Measurements from ENCODE around the gene IGLL1.

Gene IGLL1

GRCh38 chr22:23531966-23532705 is 48.0 kb downstream of the IGLL1 start:
- in situ Hi-C loops (cut with HindIII; ENCODE audit: low pct_unique_long_range_greater_than_20kb, low sequenced_read_pairs) = no loop called here
- TF ChIP-seq JUND (IDR thresholded peaks at IDR 0.05; ENCODE audit: low read depth) = no peak
- DNase-seq (ENCODE audit: low read depth in 1 of 2, low spot score in 1 of 2) = no peak

GRCh38 chr22:23531283-23531956 is 48.7 kb downstream of the IGLL1 start:
- no peak for TF ChIP-seq JUND (IDR thresholded peaks at IDR 0.05; ENCODE audit: low read depth)
- in situ Hi-C loops (cut with HindIII; ENCODE audit: low pct_unique_long_range_greater_than_20kb, low sequenced_read_pairs) = no loop called here
- no peak for DNase-seq (ENCODE audit: low read depth in 1 of 2, low spot score in 1 of 2)

- in situ Hi-C loops (cut with HindIII; ENCODE audit: low pct_unique_long_range_greater_than_20kb, low sequenced_read_pairs) = no loop called here
- no peak for DNase-seq (ENCODE audit: low read depth in 1 of 2, low spot score in 1 of 2)
- no peak for TF ChIP-seq JUND (IDR thresholded peaks at IDR 0.05; ENCODE audit: low read depth)
Observed at GRCh38 chr22:23530766-23531282, 49.3 kb downstream of the IGLL1 start.

GRCh38 chr22:23530106-23530505 is 50.0 kb downstream of the IGLL1 start:
- DNase-seq (ENCODE audit: low read depth in 1 of 2, low spot score in 1 of 2) = no peak
- no peak for TF ChIP-seq JUND (IDR thresholded peaks at IDR 0.05; ENCODE audit: low read depth)
- in situ Hi-C loops (cut with HindIII; ENCODE audit: low pct_unique_long_range_greater_than_20kb, low sequenced_read_pairs) = no loop called here

GRCh38 chr22:23529166-23530103 is 50.7 kb downstream of the IGLL1 start:
- in situ Hi-C loops (cut with HindIII; ENCODE audit: low pct_unique_long_range_greater_than_20kb, low sequenced_read_pairs) = no loop called here
- DNase-seq (ENCODE audit: low read depth in 1 of 2, low spot score in 1 of 2) = no peak
- no peak for TF ChIP-seq JUND (IDR thresholded peaks at IDR 0.05; ENCODE audit: low read depth)

GRCh38 chr22:23527971-23528740 is 51.9 kb downstream of the IGLL1 start:
- DNase-seq (ENCODE audit: low read depth in 1 of 2, low spot score in 1 of 2) = no peak
- no peak for TF ChIP-seq JUND (IDR thresholded peaks at IDR 0.05; ENCODE audit: low read depth)
- in situ Hi-C loops (cut with HindIII; ENCODE audit: low pct_unique_long_range_greater_than_20kb, low sequenced_read_pairs) = no loop called here

GRCh38 chr22:23526596-23527316 is 53.3 kb downstream of the IGLL1 start:
- in situ Hi-C loops (cut with HindIII; ENCODE audit: low pct_unique_long_range_greater_than_20kb, low sequenced_read_pairs) = no loop called here
- DNase-seq (ENCODE audit: low read depth in 1 of 2, low spot score in 1 of 2) = no peak
- no peak for TF ChIP-seq JUND (IDR thresholded peaks at IDR 0.05; ENCODE audit: low read depth)

- in situ Hi-C loops (cut with HindIII; ENCODE audit: low pct_unique_long_range_greater_than_20kb, low sequenced_read_pairs) = no loop called here
- no peak for TF ChIP-seq JUND (IDR thresholded peaks at IDR 0.05; ENCODE audit: low read depth)
- DNase-seq (ENCODE audit: low read depth in 1 of 2, low spot score in 1 of 2) = no peak
Observed at GRCh38 chr22:23525510-23525909, 54.6 kb downstream of the IGLL1 start.

GRCh38 chr22:23524226-23524625 is 55.9 kb downstream of the IGLL1 start:
- no peak for DNase-seq (ENCODE audit: low read depth in 1 of 2, low spot score in 1 of 2)
- in situ Hi-C loops (cut with HindIII; ENCODE audit: low pct_unique_long_range_greater_than_20kb, low sequenced_read_pairs) = no loop called here
- no peak for TF ChIP-seq JUND (IDR thresholded peaks at IDR 0.05; ENCODE audit: low read depth)

GRCh38 chr22:23523713-23524112 is 56.4 kb downstream of the IGLL1 start:
- no peak for DNase-seq (ENCODE audit: low read depth in 1 of 2, low spot score in 1 of 2)

More at GRCh38 chr22:23523713-23524112, 56.4 kb downstream of the IGLL1 start:
- in situ Hi-C loops (cut with HindIII; ENCODE audit: low pct_unique_long_range_greater_than_20kb, low sequenced_read_pairs) = no loop called here
- TF ChIP-seq JUND (IDR thresholded peaks at IDR 0.05; ENCODE audit: low read depth) = no peak

Measured in T47D (cell line).